ENCODE data around the gene AJM1. TPM values are rescaled to one million over a fixed set of nuclear protein-coding genes. Genes with fewer than 3 reads are reported as not detected.

AJM1 gene
- total and polyA plus RNA-seq, 2 experiments from 2014 or later = 2.0 to 7.7 TPM

DNA sequence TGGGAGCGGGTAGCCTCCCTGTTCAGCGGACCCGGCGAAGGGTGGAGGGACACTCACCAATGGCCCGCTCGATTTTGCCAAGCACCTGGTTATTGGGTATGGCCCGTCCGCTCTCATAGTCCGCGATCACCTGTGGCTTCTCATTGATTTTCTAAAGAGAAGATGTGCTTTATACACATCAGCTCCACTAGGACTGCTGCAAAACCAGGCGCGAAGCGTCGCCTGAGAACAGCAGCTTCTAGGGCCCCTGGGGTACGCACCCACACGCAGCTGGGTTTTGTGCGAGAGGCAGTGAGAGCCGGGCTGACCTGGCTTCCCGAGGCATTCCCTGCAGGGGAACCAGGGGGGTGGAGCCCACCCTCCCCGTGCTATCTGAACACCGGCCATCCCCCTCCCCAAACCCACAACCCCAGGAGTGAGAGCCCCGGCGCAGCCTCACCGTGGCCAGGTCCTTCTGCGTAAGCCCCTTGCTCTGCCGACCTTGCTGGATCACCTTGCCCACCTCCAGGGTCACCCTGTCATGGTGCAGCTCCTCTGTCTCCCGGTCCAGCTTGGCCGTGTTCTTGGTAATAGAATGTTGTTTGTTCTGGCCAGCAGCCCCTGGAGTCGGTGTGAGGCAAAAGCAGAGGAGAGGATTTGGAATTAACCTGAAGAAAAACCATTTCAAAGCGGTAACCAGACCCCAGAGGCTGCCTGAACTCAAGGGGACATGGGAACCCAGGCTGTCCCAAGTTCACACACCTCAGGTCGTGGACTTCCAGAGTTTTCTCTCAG, 20.8 kb downstream of the AJM1 start:
- Histone ChIP-seq H3K4me2 (no peak overlapping the region), H3K4me1 (ENCODE audit: insufficient read depth) (peaks cover 28% of the 10 kb centered on the region), H4K20me1 (ENCODE audit: insufficient read depth, poor library complexity, severe bottlenecking) (peaks cover 14% of the 10 kb centered on the region), H3K9me3 (ENCODE audit: low read depth) (peaks cover 5% of the 10 kb centered on the region), H3K27ac (no peak overlapping the region), H3K9me2 (replicated peaks; ENCODE audit: insufficient read depth) (no peaks in the 10 kb centered on the region), H3K4me3 (no peak overlapping the region), H3K36me3 (replicated peaks; ENCODE audit: insufficient read depth, low read depth) (no peaks in the 10 kb centered on the region), H3K79me2 (peaks cover 40% of the 10 kb centered on the region), H3K27me3 (no peaks in the 10 kb centered on the region), H2AFZ (no peak overlapping the region)
- WGBS (ENCODE audit: low lambda C conversion rate, missing lambda C conversion rate) = 97% methylated on average over 31 of the region's 31 CpGs
- TF ChIP-seq CTCF (IDR thresholded peaks at IDR 0.05; ENCODE audit: poor library complexity) = no peak
- TF ChIP-seq EZH2 (IDR thresholded peaks at IDR 0.05; ENCODE audit: borderline replicate concordance) = no peak
- TF ChIP-seq EZH2phosphoT487 (IDR thresholded peaks at IDR 0.05; ENCODE audit: low read depth, severe bottlenecking, unreplicated experiment) = no peak
- no peak for DNase-seq (ENCODE audit: low spot score)

DNA sequence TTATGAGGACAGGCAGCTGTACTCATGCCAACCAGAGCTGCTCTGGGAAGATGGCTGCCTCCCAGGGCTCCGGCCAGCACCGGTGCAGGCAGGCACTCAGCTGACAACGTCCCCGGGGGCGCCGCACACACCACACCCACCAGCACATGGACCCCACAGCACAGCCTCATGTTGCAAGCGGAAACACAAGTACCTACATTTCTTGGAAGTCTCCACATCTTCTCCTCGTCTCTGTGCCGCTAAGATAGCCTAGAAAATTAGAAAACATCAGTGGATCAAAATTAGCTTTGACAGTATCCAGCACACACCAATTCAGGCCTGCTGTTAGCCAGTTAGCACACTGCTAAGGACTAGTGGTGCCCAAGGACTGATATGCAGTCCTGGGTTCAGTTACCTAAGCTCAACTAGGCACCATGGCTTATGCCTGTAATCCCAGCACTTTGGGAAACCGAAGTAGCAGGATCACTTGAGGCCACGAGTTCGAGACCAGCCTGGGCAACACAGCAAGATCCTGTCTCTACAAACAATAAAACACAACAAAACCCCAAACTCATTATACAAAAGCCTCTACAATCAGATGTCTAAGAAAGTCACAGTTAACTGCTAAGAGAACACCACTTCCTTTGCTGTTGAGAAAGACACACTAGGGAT, 21.5 kb downstream of the AJM1 start:
- DNase-seq (ENCODE audit: low spot score) = no peak
- no peak for TF ChIP-seq EZH2phosphoT487 (IDR thresholded peaks at IDR 0.05; ENCODE audit: low read depth, severe bottlenecking, unreplicated experiment)
- no peak for TF ChIP-seq CTCF (IDR thresholded peaks at IDR 0.05; ENCODE audit: poor library complexity)
- no peak for TF ChIP-seq EZH2 (IDR thresholded peaks at IDR 0.05; ENCODE audit: borderline replicate concordance)
- H3K36me3 ChIP-seq (replicated peaks; ENCODE audit: insufficient read depth, low read depth) = no peaks in the 10 kb centered on the region
- no peak overlapping the region for H2AFZ ChIP-seq
- H3K9me3 ChIP-seq (ENCODE audit: low read depth) = peaks cover 5% of the 10 kb centered on the region
- no peaks in the 10 kb centered on the region for H3K9me2 ChIP-seq (replicated peaks; ENCODE audit: insufficient read depth)
- H4K20me1 ChIP-seq (ENCODE audit: insufficient read depth, poor library complexity, severe bottlenecking) = peaks cover 14% of the 10 kb centered on the region
- no peak overlapping the region for H3K4me3 ChIP-seq
- H3K4me1 ChIP-seq (ENCODE audit: insufficient read depth) = peaks cover 25% of the 10 kb centered on the region
- H3K27me3 ChIP-seq = no peaks in the 10 kb centered on the region
- peaks cover 40% of the 10 kb centered on the region for H3K79me2 ChIP-seq
- peak overlapping the region; percentile 97 for H3K4me2 ChIP-seq
- WGBS (ENCODE audit: low lambda C conversion rate, missing lambda C conversion rate) = 95% methylated on average over 12 of the region's 12 CpGs
- H3K27ac ChIP-seq = no peak overlapping the region

- H3K4me1 ChIP-seq (ENCODE audit: insufficient read depth) = peaks cover 12% of the 10 kb centered on the region
- H3K27me3 ChIP-seq = no peaks in the 10 kb centered on the region
- H3K36me3 ChIP-seq (replicated peaks; ENCODE audit: insufficient read depth, low read depth) = no peaks in the 10 kb centered on the region
- peaks cover 14% of the 10 kb centered on the region for H4K20me1 ChIP-seq (ENCODE audit: insufficient read depth, poor library complexity, severe bottlenecking)
- 75% methylated on average over 7 of the region's 11 CpGs for WGBS (ENCODE audit: low lambda C conversion rate, missing lambda C conversion rate)
- H3K4me3 ChIP-seq = peak overlapping the region; percentile 93
- H3K9me2 ChIP-seq (replicated peaks; ENCODE audit: insufficient read depth) = no peaks in the 10 kb centered on the region
- peak overlapping the region; percentile 97 for H3K4me2 ChIP-seq
- no peak overlapping the region for H2AFZ ChIP-seq
- TF ChIP-seq EZH2phosphoT487 (IDR thresholded peaks at IDR 0.05; ENCODE audit: low read depth, severe bottlenecking, unreplicated experiment) = no peak
- no peak for TF ChIP-seq EZH2 (IDR thresholded peaks at IDR 0.05; ENCODE audit: borderline replicate concordance)
- TF ChIP-seq CTCF (IDR thresholded peaks at IDR 0.05; ENCODE audit: poor library complexity) = no peak
- H3K27ac ChIP-seq = peak overlapping the region; percentile 99
- DNase-seq (ENCODE audit: low spot score) = peak; percentile 35
- H3K79me2 ChIP-seq = peaks cover 40% of the 10 kb centered on the region
- peaks cover 5% of the 10 kb centered on the region for H3K9me3 ChIP-seq (ENCODE audit: low read depth)
These were observed 22.9 kb downstream of the AJM1 start for GRCh38 chr9:136865041-136865767.

Measured in hepatocyte (in vitro differentiated cells).